GM21381 (cell line): ENCODE measurements around the gene ZFPM1.
"Not testable (repeated sequence)": the region's sequence is repeated elsewhere in the genome, so short reads cannot be mapped to it uniquely, and the experiment has no call there.

Experiments
- ATAC-seq: cut with Tn5 transposase; IDR thresholded peaks from one replicate; pipeline ENCODE4 v1.9.1; 2021; ENCODE audit warnings: mild to moderate bottlenecking, moderate library complexity; ENCODE audit not compliant: unreplicated experiment

ZFPM1 gene

DNA sequence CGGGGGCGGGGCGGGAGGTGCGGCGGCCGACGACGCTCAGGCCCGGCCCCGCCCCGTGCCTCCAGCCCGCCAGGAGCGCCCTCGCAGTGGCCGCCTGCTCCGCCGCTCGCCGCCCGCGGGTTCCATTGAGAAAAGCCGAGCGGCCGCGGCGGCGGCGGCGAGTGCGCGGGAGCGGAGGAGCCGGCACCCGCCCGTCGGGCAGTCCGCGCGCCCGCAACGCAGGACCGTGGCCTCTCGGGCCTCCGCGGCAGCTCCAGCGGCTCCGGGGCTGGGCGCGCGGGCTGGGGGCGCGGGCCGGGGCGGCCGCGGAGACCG is at the start of gene ZFPM1:
TSS of gene ZFPM1 (plus strand) at position 64 of the 315 bp plus-strand sequence. CDS start 359 bp downstream, outside the sequence.
- ATAC-seq, result no peak

DNA sequence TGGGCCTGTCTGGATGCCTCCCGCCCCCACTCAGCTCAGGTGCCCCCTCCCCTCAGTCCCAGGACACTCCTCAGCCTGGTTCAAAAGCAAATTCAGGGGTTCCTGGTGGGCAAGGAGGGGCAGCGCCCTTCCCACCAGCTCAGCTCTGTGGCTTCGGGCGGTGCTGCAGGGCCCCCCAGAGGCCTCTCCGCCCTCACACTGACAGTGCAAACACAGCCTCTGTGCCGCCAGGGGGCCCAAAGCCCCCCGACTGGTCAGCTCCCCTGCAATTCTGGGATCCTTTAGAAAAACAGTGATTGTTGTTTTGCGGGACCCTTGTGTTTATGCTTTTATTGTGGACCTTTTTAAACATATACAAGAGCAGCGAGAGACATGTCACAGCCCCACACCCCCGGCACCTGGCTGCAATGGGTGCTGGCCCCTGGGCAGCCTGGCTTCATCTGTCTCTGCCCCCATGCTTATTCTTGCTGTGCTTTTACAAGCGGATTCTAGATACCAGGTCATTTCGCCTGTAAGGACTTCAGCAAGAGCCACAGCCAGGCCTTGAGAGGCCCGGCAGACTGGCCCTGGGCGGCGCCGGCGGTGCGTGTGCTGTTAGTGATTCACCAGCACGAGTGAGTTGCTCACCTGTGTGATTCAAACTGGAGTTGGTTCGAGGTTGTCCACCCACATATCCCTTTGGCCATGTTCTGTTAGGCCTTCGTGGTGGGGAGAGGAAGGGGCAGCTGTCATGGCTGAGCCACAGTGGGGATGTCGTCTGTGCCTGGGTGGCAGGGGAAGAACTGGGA is 49.1 kb upstream of the ZFPM1 start:
- ATAC-seq, result no peak

DNA sequence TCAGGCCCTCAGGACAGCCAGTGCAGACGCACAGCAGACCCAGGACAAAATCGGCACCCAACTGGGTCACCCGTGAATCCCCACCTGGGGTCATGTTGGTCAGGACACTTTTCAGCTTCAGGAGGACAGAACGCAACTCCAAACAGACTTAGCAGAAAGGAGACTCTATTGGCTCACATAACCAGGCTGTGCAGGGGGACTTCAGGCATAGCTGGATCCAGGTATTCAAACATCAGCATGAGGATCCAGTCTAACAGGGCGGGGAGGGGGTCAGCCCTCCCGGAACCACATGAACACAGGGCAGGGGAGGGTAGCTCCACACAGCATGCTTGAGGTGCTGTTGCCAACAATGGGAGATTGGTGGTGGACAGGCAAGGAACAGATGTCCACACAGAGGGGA is 48.3 kb upstream of the ZFPM1 start:
- ATAC-seq, result no peak

DNA sequence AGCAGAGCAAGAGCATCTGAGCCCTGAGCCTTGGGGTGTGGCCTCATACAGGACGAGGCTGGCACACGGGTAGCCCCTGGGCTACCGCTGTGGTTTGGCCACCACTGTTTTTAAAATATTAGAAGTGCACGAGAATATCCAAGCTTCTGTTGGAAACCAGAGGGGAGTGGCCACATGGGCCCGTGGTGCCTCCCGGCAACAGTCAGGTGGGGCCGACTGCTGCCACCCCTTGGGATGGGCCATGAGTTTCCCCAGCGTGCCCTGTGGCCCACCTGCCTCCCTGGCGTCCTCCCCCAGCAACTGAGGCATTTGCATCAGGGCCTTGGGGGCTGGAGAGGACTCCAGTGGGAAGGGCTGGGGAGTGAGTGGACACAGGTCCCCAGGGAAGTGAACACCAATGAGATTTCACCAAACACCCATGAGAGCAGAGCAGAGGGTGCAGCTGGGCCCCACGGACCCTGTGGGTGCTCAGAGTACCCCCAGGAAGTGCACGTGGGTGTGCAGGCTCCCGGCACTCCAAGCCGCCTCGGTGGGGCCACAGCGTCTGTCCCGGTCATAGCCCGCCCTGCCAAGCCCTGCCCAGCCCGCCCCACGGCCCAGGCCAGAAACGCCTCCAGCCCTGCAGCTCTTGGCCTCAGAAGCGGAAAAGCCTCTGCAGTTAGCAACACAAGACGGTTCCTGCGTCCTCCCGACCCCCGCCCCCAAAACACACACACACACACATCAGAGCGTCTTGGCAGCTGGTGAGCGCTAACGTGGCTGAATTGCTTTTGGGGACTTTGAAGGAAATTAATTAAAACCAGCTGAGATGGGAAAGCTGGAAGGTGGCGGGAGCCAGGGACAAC is 47.6 kb upstream of the ZFPM1 start:
- no peak for ATAC-seq

DNA sequence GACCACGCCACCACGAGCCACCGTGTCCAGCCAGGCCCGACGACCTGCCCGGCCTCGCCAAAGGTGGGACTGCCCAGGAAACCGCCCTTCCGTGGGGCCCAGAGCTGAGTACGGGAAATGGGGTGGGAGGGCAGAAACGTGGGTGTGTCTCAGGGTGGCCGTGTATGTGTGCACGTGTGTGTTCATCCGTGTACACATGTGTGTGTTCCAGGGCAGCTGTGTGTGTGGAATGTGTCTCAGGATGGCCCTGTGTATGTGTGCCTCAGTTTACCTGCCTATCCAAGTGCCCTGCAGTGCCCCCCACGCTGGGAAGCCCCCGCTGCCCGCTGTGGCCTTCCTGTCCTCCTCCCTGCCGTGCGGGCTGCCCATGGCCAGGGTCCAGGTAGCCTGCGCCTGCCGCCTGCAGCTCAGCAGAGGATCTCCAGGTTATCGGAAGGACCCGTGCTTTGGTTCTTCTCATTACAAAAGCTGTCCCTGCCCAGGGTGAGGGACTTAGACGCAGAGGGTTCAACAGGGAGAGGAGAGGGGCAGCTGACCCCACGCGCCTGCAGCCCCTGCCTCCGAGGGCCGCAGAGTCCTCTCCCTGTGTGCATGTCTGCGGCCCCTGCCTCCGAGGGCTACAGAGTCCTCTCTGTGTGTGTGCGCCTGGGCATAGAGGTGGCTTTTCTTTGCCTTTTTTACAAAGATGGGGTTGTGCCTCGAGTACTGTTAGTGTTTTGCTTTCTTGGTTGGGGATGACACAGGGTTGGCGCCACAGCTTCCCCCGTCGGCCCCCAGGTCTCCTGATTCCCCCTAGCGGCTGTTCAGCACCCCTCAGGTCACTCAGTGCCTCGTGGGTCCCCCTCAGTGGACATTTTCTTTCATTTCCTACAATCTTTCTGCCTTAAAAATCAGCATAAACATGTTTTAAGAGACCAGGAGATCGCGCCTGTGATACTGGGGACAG is 46.7 kb upstream of the ZFPM1 start:
- no peak for ATAC-seq

DNA sequence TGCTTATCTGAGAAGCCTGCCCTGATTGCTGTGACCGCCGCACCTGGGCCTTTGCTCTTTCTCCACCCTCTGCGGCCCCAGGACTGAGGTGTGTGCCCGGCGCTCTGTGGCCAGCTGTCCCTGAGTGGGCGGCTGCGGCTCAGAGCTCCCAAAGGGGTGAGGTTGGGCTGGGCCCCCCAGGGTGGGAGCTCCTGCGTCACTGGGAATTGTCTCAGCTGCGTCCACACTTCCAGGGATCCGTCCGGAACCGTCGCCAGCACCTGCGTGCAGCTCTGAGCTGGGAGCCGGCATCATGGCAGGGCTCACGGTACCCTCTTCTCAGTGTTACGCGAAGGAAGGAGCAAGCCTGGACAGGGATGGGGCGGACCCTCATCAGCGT is 46.0 kb upstream of the ZFPM1 start:
- ATAC-seq, result no peak

DNA sequence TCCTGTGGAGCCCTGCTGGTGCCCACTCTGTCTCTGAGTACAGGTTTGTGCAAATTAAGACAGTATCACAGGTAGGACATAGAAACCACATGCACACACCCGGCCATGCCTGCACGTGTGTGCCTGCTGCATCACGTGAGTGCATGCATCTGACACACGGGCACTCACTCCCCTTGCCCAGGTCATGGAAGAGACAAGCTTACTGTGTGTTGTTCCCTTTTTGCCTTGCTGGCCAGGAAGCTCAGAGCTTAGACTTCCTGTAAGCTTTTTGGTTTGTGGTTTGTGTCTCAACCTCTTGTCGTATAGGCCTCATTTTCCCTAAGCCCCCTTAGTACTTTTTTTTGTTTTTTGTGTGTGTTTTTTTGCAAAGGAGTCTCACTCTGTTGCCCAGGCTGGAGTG is 45.3 kb upstream of the ZFPM1 start:
- ATAC-seq, result no peak

DNA sequence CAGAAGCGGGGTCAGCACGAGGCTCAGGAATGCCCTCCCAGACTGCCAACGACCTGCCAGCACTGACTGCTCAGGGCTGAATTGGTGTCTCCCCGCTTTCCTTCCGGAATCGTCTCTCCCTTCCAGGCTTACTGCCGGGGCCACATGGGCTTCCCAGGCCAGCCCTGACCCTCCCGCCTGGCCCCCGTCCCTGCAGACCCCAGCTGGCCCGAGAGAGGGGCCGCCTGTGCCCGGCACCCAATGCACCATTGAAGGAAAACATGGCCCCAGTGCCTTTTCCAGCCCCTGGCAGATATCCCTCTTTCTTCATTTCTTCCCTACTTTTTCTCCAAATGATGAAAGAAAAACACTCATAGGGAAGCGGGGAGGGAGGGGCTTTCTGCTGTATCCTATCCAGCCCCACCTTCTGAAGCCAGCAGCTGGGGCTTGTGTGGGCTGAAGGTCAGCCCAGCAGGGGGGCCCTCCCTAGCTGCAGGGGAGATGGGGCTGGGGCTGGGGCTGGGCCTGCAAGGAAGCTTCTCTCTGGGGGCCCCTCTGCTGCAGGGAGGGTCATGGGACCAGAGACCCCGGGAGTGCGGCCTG is 44.4 kb upstream of the ZFPM1 start:
- no peak for ATAC-seq

DNA sequence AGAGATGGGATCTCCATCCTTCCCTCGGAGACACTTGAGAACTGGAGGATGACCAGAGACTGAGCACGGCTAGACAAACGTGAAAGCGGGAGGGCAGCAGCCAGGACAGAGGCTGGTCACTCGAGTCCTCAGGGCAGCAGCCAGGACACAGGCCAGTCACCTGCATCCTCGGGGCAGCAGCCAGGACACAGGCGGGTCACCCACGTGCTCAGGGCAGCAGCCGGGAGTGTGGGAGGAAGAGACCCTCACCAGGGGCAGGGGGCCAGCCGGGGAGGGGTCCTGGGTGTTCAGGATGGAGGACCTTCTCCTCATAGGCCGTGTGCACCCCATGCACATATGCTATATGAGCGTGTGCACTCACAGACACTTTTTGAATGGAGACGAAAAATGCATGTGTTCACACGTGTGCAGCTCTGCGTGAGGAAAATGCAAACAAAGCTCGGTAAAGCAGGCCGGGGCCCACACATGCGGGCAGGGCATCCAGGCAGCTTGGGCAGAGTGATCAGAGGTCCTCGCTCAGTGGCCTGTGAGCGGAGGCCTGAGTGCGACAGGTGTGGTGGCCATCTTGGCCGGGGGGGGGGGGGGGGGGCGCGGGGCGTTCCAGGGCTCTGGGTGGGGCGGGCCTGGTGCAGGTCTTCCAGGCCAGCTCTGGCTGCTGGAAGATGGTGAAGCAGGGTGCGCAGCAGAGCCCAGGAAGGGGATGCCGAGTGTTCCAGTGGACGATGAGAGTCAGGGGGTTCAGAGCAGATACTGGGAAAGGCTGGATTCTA is 43.6 kb upstream of the ZFPM1 start:
- ATAC-seq, result no peak

DNA sequence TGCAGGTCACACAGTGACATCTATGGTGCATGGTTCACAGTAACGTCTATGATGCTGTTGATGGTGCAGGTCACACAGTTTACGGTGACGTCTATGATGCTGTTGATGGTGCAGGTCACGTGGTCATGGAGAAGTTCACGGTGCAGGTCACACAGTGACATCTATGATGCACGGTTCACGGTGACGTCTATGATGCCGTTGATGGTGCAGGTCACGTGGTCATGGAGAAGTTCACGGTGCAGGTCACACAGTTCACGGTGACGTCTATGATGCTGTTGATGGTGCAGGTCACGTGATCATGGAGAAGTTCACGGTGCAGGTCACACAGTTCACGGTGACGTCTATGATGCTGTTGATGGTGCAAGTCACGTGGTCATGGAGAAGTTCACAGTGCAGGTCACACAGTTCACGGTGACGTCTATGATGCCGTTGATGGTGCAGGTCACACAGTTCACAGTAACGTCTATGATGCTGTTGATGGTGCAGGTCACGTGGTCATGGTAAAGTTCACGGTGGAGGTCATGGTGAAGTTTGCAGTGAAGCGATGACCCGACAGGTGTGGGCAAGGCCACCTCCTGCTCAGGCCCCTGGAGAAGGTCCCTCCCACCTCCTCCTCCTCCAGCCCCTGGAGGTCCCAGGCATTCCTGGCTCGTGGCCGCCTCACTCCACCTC is 42.6 kb upstream of the ZFPM1 start:
- ATAC-seq, result not testable (repeated sequence)

DNA sequence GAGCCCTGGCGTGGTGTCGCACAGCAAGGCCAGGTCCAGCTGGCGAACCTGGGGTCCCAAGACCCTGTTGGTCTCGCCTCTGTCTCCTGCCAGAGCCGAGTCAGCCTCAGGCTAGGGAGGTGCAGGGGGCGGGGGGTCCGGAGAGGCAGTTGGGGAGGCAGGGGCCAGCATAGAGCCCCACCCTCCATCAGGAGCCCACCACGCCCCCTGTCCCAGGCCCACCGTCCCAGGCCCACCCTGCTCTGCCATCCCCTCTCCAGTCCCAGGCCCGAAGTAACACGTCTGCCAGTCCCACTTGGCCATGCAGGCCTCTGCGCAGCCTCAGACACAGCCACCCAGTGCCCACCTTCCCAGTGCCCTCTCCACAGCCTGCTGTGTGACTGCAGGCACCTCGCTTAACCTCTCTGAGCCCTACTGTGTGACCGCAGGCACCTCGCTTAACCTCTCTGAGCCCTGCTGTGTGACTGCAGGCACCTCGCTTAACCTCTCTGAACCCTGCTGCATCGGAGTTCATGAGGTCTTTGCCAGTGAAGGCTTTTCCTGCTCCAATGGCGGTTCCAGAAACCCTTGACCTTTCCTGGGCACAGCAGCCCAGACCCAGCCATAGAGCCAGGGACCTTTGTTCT is 41.0 kb upstream of the ZFPM1 start:
- no peak for ATAC-seq

DNA sequence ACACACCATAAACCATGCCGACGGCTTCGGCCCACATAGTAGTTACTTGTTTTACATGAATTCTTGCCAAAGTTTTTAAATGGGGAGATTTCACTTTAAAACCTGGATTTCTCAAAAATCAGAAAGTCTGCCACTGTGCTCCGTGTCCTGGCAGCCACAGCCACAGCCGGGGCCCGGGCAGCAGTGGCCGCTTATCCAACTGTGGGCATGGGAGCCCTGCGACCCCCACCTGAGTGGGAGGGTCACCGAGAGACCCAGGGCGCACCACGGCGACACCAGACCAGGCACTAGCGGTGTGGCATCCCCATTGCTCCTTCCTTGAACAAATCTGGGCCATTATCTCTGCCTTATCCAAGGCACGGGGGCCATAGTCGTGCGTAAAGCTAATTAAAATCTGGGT is 40.3 kb upstream of the ZFPM1 start:
- no peak for ATAC-seq

DNA sequence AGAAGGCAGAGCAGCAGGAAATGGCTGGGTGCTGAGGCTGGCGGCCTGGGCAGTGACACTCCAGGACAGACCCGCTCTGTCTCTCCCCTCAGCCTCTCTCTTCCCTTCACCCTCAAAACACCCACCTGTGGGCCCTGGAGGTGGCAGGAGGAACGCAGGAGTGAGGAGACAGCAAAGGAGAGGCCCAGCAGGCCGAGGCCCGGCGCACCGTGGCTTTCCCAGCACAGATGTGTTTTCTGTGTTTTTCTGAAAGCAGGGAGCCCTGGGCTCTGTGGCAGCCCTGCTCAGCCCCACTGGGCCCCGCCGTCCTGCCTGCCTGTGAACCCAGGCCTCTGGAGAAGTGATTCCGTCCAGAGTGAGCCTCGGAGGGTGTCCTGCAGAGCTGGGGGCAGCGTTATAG is 39.8 kb upstream of the ZFPM1 start:
- ATAC-seq, result no peak

DNA sequence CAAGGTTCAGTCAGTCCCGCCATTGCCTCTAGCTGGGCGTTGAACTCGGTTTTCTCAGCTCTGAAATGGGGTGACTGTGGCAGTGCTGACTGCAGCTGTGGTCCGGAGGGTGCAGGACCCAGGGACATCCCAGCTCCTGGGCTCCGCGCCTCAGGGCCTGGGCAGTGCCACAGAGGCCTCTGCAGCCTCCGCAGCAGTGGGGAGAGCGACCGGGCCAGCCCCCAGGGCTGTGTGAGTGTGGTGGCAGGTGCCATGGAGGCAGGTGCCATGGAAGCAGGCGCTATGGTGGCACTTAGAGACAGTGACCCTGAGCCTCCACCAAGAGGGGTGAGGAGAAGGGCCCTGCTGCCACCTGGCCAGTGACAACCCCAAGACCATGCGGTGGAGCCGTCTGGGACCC is 39.4 kb upstream of the ZFPM1 start:
- no peak for ATAC-seq

DNA sequence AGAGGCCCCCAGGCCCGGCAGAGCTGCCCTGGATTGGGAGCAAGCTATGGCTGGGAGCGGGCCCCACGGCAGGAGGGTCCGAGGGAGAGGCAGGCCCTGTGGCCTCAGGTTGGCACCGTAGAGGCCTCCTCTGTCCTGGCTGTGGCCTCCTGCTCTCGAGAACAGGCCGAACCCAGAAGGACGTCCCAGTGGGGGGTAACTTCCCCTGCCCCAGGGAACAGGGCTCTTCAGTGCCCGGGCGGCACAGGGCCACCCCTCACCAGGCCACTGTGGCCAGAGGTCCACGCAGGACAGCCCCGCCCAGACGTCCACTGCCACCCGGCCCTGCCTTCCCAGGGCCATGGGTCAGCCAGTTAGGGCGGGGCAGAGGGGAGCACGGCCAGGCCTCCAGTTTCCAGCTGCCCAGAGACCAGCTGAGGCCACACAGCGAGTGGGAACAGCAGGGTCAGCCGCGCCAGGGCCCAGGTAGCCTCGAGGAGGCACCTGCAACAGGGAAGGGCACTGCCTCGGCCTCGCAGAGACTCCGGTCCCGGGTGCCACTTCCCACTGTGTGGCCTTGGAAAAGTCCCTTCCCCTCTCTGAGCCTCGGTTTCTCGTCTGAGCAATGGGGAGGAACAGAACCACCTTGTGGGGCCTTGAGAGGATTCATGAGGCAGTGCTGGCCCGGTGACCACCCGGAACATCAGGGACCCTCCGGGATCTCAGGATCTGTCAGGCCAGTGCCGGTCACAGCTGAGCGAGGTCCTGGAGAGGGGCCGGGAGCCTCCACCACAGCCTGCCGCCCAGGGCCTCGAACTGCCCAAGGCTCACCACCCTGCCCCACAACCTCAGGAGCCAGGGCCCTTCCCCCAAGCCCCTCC is 38.3 kb upstream of the ZFPM1 start:
- ATAC-seq, result no peak

DNA sequence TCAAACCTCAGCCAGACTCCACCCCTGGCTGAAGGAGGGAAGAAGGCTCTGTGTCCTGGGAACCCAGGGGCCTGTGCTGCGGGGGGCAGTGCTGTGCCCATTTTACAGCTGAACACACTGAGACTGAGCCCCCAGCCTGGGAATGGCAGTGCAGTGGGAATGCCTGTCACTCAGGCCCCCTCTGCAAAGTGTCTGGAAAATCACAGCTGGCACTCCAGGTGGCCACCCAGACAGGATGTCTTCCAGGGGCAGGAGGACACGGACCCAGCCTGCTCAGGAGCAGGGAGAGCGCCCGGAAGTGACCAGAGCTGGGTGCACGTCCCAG is 37.7 kb upstream of the ZFPM1 start:
- no peak for ATAC-seq

DNA sequence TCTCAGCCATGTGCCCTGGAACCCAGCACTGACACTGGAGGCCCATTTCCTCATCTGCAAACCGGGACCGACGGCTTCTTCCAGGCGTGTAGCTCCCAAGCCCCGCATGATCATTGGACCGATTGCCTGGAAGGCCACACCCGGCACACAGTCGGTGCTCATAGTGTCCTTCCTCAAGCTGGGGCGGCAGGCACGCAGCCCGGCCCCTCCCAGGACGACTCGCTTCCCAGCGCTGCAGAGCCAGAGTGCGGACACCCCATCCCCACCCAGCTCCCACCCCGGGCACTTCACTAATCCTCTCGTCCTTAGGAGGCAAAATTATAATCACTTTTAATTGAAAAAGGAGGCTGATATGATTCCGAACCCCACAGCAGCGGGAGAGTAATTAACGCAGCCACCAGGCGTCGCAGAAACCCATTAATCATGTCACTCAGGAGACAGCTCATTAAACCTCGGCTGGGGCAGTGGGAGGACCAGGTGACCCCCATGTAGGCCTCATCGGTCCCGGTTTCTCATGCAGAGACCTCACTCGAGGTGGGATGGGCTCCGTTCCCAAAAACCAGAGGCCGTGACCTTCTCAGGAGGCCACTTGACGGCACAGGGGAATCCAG is 37.3 kb upstream of the ZFPM1 start:
- no peak for ATAC-seq

DNA sequence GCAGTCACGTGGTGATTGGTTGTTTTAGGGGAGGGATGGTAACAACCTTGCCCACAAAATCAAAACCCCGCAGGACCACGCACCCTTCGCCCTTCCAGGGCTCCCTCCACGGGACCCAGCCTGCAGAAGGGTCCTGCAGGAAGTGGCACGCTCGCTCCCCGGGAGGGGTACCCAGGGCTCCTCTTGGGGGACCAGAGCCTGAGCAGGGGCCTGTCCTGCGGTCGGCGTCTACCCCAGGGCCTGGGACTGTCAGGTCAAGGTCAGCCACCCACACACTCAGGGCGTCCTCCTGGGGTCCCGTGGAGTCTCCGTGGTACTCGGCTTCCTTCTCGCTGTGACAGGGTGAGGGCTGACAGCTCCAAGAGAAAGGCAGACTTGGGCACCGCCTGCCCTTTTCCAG is 36.4 kb upstream of the ZFPM1 start:
- no peak for ATAC-seq
